GM19455 (cell line): Measurements from ENCODE around the gene GRIK4.

Experiments used
- ATAC-seq: cut with Tn5 transposase; IDR thresholded peaks from one replicate; pipeline ENCODE4 v1.9.1; 2021; ENCODE audit not compliant: unreplicated experiment

Gene GRIK4

GRCh38 chr11:120718171-120718570 lies 206.6 kb downstream of the GRIK4 start:
- ATAC-seq, result no peak

- ATAC-seq, result no peak
Measured at GRCh38 chr11:120719348-120719747, 207.8 kb downstream of the GRIK4 start.

- no peak for ATAC-seq
Measured at GRCh38 chr11:120720760-120721159, 209.2 kb downstream of the GRIK4 start.

GRCh38 chr11:120722524-120722923 lies 211.0 kb downstream of the GRIK4 start:
- no peak for ATAC-seq

GRCh38 chr11:120723751-120724150 lies 212.2 kb downstream of the GRIK4 start:
- no peak for ATAC-seq

- no peak for ATAC-seq
Measured at GRCh38 chr11:120727752-120728151, 216.2 kb downstream of the GRIK4 start.

GRCh38 chr11:120735035-120735434 lies 223.5 kb downstream of the GRIK4 start:
- ATAC-seq, result no peak

- ATAC-seq, result no peak
Measured at GRCh38 chr11:120738516-120739046, 227.0 kb downstream of the GRIK4 start.

GRCh38 chr11:120739780-120740179 lies 228.2 kb downstream of the GRIK4 start:
- no peak for ATAC-seq

- no peak for ATAC-seq
Measured at GRCh38 chr11:120740380-120740779, 228.8 kb downstream of the GRIK4 start.

- no peak for ATAC-seq
Measured at GRCh38 chr11:120744016-120744994, 232.8 kb downstream of the GRIK4 start.

GRCh38 chr11:120746376-120746775 lies 234.8 kb downstream of the GRIK4 start:
- no peak for ATAC-seq

GRCh38 chr11:120746836-120747609 lies 235.5 kb downstream of the GRIK4 start:
- no peak for ATAC-seq

- no peak for ATAC-seq
Measured at GRCh38 chr11:120747850-120748814, 236.6 kb downstream of the GRIK4 start.

GRCh38 chr11:120749395-120749794 lies 237.8 kb downstream of the GRIK4 start:
- ATAC-seq, result no peak

- no peak for ATAC-seq
Measured at GRCh38 chr11:120750647-120751549, 239.3 kb downstream of the GRIK4 start.

GRCh38 chr11:120751550-120751949 lies 240.0 kb downstream of the GRIK4 start:
- no peak for ATAC-seq

- no peak for ATAC-seq
Measured at GRCh38 chr11:120752668-120753067, 241.1 kb downstream of the GRIK4 start.

GRCh38 chr11:120756931-120757330 lies 245.4 kb downstream of the GRIK4 start:
- no peak for ATAC-seq
